Breast epithelium (tissue), 3 donors: ENCODE data around the gene ZNF567.

Experiments used
- CTCF ChIP-seq, 3 donors: fragments of 450-650 bp; IDR thresholded peaks; one replicate each; pipeline ENCODE4 v1.5.1; 2016 to 2017; ENCODE audit warnings: antibody characterized with exemption in 3 of 3, mild to moderate bottlenecking in 3 of 3, moderate library complexity in 3 of 3
- POLR2A ChIP-seq: fragments of 450-650 bp; IDR thresholded peaks from one replicate; pipeline ENCODE4 v1.6.1; 2016; ENCODE audit warnings: antibody characterized with exemption, mild to moderate bottlenecking, moderate library complexity
- POLR2AphosphoS5 ChIP-seq, 3 donors: sonication (generic); formaldehyde crosslinking; IDR thresholded peaks; one replicate each; pipeline ENCODE4 v1.6.1; 2017; ENCODE audit warnings: antibody characterized with exemption in 3 of 3

- TF ChIP-seq CTCF (IDR thresholded peaks at IDR 0.05): no peak
- TF ChIP-seq POLR2A: no peak
- TF ChIP-seq POLR2AphosphoS5 (IDR thresholded peaks at IDR 0.05): no peak
Measured at GRCh38 chr19:36748431-36749275, 61.2 kb downstream of the ZNF567 start.
